Muscle layer of colon (tissue), 2 donors: ENCODE data around the gene KRT75.
"Not testable (repeated sequence)": the region's sequence is repeated elsewhere in the genome, so short reads cannot be mapped to it uniquely, and the experiment has no call there.

ENCODE experiments used
- H3K27ac ChIP-seq: one replicate; pipeline ENCODE4 v1.7.0; 2013; ENCODE audit warnings: low read depth, mild to moderate bottlenecking, low read length, moderate library complexity
- H3K27me3 ChIP-seq, 2 donors: one replicate each; pipeline ENCODE4 v1.7.0; 2013; ENCODE audit warnings: low read length in 2 of 2, mild to moderate bottlenecking in 2 of 2; ENCODE audit not compliant: insufficient read depth in 2 of 2, control insufficient read depth in 1 of 2
- H3K36me3 ChIP-seq: one replicate; pipeline ENCODE4 v1.7.0; 2013; ENCODE audit warnings: mild to moderate bottlenecking, low read length; ENCODE audit not compliant: insufficient read depth
- H3K4me1 ChIP-seq: one replicate; pipeline ENCODE4 v1.7.0; 2013; ENCODE audit warnings: mild to moderate bottlenecking, low read length; ENCODE audit not compliant: insufficient read depth
- H3K4me3 ChIP-seq, 2 donors: one replicate each; pipeline ENCODE4 v1.7.0; 2013; ENCODE audit warnings: low read length in 2 of 2, low read depth in 1 of 2, mild to moderate bottlenecking in 1 of 2, moderate library complexity in 1 of 2
- H3K9ac ChIP-seq: one replicate; pipeline ENCODE4 v1.7.0; 2013; ENCODE audit warnings: low read length
- H3K9me3 ChIP-seq: one replicate; pipeline ENCODE4 v1.7.0; 2013; ENCODE audit warnings: mild to moderate bottlenecking, low read length
- donor health status: abdominal sarcoma.
- donor health status: Adenocarcinoma of cecum.

Gene KRT75

GRCh38 chr12:52452101-52452500, 17.9 kb upstream of the KRT75 start, which contains the start of gene KRT6B:
Gene KRT6B (minus strand): TSS chr12:52452146. CDS start chr12:52452078, 68 bp downstream.
- no peaks in the 10 kb centered on the region for H3K9me3 ChIP-seq
- no peaks in the 10 kb centered on the region for H3K36me3 ChIP-seq
- H3K9ac ChIP-seq = no peak within 1 kb of the TSS
- no peak within 1 kb of the TSS for H3K27ac ChIP-seq
- no peak within 1 kb of the TSS for H3K4me3 ChIP-seq
- H3K27me3 ChIP-seq = no peaks in the 10 kb centered on the region
- H3K4me1 ChIP-seq = no peaks in the 10 kb centered on the region

- H3K9ac ChIP-seq = no peak overlapping the region
- H3K27ac ChIP-seq = no peak overlapping the region
- no peaks in the 10 kb centered on the region for H3K9me3 ChIP-seq
- H3K27me3 ChIP-seq = no peaks in the 10 kb centered on the region
- H3K4me3 ChIP-seq = no peak overlapping the region
- no peaks in the 10 kb centered on the region for H3K4me1 ChIP-seq
- no peaks in the 10 kb centered on the region for H3K36me3 ChIP-seq
Observed at GRCh38 chr12:52448228-52448627, 14.1 kb upstream of the KRT75 start.

- H3K4me1 ChIP-seq, H3K4me3 ChIP-seq, H3K36me3 ChIP-seq, H3K27me3 ChIP-seq, H3K27ac ChIP-seq, H3K9me3 ChIP-seq, H3K9ac ChIP-seq: not testable (repeated sequence)
Observed at GRCh38 chr12:52447196-52447595, 13.0 kb upstream of the KRT75 start.

GRCh38 chr12:52446367-52447045, 12.3 kb upstream of the KRT75 start:
- no peak overlapping the region for H3K27ac ChIP-seq
- H3K36me3 ChIP-seq = no peaks in the 10 kb centered on the region
- H3K4me3 ChIP-seq = no peak overlapping the region
- peaks cover 5% of the 10 kb centered on the region for H3K4me1 ChIP-seq
- H3K27me3 ChIP-seq = no peaks in the 10 kb centered on the region
- H3K9me3 ChIP-seq = no peaks in the 10 kb centered on the region
- H3K9ac ChIP-seq = no peak overlapping the region

GRCh38 chr12:52445876-52446275, 11.7 kb upstream of the KRT75 start:
- Histone ChIP-seq H3K27ac (no peak overlapping the region), H3K36me3 (no peaks in the 10 kb centered on the region), H3K4me1 (peaks cover 5% of the 10 kb centered on the region), H3K9ac (no peak overlapping the region), H3K9me3 (no peaks in the 10 kb centered on the region), H3K4me3 (no peak overlapping the region), H3K27me3 (no peaks in the 10 kb centered on the region)

GRCh38 chr12:52444647-52445595, 10.8 kb upstream of the KRT75 start:
- Histone ChIP-seq H3K9ac (no peak overlapping the region), H3K4me3 (no peak overlapping the region), H3K27me3 (no peaks in the 10 kb centered on the region), H3K27ac (no peak overlapping the region), H3K4me1 (peaks cover 5% of the 10 kb centered on the region), H3K9me3 (no peaks in the 10 kb centered on the region), H3K36me3 (no peaks in the 10 kb centered on the region)

GRCh38 chr12:52443966-52444365, 9.8 kb upstream of the KRT75 start:
- Histone ChIP-seq H3K27me3 (no peaks in the 10 kb centered on the region), H3K27ac (no peak overlapping the region), H3K9me3 (no peaks in the 10 kb centered on the region), H3K36me3 (no peaks in the 10 kb centered on the region), H3K4me3 (no peak overlapping the region), H3K9ac (no peak overlapping the region), H3K4me1 (peaks cover 5% of the 10 kb centered on the region)

- Histone ChIP-seq H3K9ac (no peak overlapping the region), H3K4me3 (no peak overlapping the region), H3K36me3 (no peaks in the 10 kb centered on the region), H3K27me3 (no peaks in the 10 kb centered on the region), H3K4me1 (peaks cover 5% of the 10 kb centered on the region), H3K9me3 (no peaks in the 10 kb centered on the region), H3K27ac (no peak overlapping the region)
Observed at GRCh38 chr12:52442600-52443061, 8.5 kb upstream of the KRT75 start.

GRCh38 chr12:52441320-52441911, 7.2 kb upstream of the KRT75 start:
- Histone ChIP-seq H3K27ac (no peak overlapping the region), H3K4me3 (no peak overlapping the region), H3K4me1 (peaks cover 11% of the 10 kb centered on the region), H3K27me3 (no peaks in the 10 kb centered on the region), H3K9me3 (no peaks in the 10 kb centered on the region), H3K9ac (no peak overlapping the region), H3K36me3 (no peaks in the 10 kb centered on the region)

- no peaks in the 10 kb centered on the region for H3K9me3 ChIP-seq
- H3K27ac ChIP-seq = no peak overlapping the region
- H3K4me1 ChIP-seq = peaks cover 16% of the 10 kb centered on the region
- no peaks in the 10 kb centered on the region for H3K27me3 ChIP-seq
- H3K4me3 ChIP-seq = no peak overlapping the region
- no peak overlapping the region for H3K9ac ChIP-seq
- no peaks in the 10 kb centered on the region for H3K36me3 ChIP-seq
Observed at GRCh38 chr12:52440821-52441319, 6.7 kb upstream of the KRT75 start.

- H3K36me3 ChIP-seq = no peaks in the 10 kb centered on the region
- H3K4me1 ChIP-seq = peaks cover 24% of the 10 kb centered on the region
- H3K27ac ChIP-seq = no peak overlapping the region
- no peaks in the 10 kb centered on the region for H3K9me3 ChIP-seq
- no peak overlapping the region for H3K4me3 ChIP-seq
- H3K9ac ChIP-seq = no peak overlapping the region
- H3K27me3 ChIP-seq = no peaks in the 10 kb centered on the region
Observed at GRCh38 chr12:52439845-52440244, 5.7 kb upstream of the KRT75 start.
